Measurements from ENCODE around the gene VTI1A.

DNA sequence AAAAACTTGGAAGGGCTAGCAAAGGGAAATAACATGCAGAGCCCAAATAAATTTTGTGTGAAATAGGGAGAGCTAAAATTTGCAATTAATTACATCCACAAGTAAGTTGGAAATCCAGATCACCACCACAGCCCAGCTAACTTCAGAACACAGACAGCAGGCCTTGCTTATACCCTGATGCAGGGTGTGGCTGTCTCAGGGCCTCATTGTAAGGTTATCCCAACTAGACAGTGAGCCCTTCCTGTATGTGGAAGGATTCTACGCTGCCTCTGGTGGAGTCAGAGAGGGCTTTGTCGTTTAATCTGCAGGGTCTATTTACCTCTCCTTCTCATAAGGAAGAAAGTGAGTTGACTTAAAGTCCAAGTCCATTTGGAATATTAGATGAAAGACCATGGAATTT is 322.1 kb downstream of the VTI1A start:
- TF ChIP-seq, protein P1, sequence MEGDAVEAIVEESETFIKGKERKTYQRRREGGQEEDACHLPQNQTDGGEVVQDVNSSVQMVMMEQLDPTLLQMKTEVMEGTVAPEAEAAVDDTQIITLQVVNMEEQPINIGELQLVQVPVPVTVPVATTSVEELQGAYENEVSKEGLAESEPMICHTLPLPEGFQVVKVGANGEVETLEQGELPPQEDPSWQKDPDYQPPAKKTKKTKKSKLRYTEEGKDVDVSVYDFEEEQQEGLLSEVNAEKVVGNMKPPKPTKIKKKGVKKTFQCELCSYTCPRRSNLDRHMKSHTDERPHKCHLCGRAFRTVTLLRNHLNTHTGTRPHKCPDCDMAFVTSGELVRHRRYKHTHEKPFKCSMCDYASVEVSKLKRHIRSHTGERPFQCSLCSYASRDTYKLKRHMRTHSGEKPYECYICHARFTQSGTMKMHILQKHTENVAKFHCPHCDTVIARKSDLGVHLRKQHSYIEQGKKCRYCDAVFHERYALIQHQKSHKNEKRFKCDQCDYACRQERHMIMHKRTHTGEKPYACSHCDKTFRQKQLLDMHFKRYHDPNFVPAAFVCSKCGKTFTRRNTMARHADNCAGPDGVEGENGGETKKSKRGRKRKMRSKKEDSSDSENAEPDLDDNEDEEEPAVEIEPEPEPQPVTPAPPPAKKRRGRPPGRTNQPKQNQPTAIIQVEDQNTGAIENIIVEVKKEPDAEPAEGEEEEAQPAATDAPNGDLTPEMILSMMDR (IDR thresholded peaks at IDR 0.05) = no peak
- no peak for TF ChIP-seq POLR2A (IDR thresholded peaks at IDR 0.05)
